CD4-positive, alpha-beta memory T cell (primary cell): Measurements from ENCODE around the gene POFUT1. TPM values are rescaled to one million over a fixed set of nuclear protein-coding genes. Genes with fewer than 3 reads are reported as not detected.
A peak's percentile ranks its signal among the peaks of the same experiment; 100 is the strongest.

Source experiments
- CTCF ChIA-PET: fragments of 350-600 bp; sonication (Branson Sonifier 250); formaldehyde crosslinking; loops from one replicate; lab custom pipeline; 2021; ENCODE audit warnings: inconsistent platforms; ENCODE audit not compliant: partially characterized antibody; lab: Charles Lee
- POLR2A ChIA-PET: fragments of 350-600 bp; sonication (Branson Sonifier 250); formaldehyde crosslinking; loops from one replicate; lab custom pipeline; 2021; ENCODE audit not compliant: partially characterized antibody; lab: Charles Lee
- DNase-seq, 5 donors: peaks; one replicate each; pipeline versions ENCODE4 v3.0.0 to v3.0.0-alpha.2; 2020 to 2022; ENCODE audit warnings: mixed read lengths in 1 of 5
- H3K27ac ChIP-seq: one replicate; pipeline ENCODE4 v1.7.0; 2013; ENCODE audit warnings: low read depth, low read length
- H3K27me3 ChIP-seq: 2 replicates; pipeline ENCODE4 v1.7.0; 2013; ENCODE audit warnings: mild to moderate bottlenecking, low read length, moderate library complexity; ENCODE audit not compliant: insufficient read depth
- H3K36me3 ChIP-seq: 2 replicates; pipeline ENCODE4 v1.7.0; 2013; ENCODE audit warnings: mild to moderate bottlenecking, low read length, moderate library complexity; ENCODE audit not compliant: insufficient read depth
- H3K4me1 ChIP-seq: 2 replicates; pipeline ENCODE4 v1.7.0; 2013; ENCODE audit warnings: mild to moderate bottlenecking, low read length, moderate library complexity; ENCODE audit not compliant: insufficient read depth
- H3K4me3 ChIP-seq, 2 donors: one replicate each; pipeline ENCODE4 v1.7.0; 2013; ENCODE audit warnings: low read length in 2 of 2, mild to moderate bottlenecking in 1 of 2
- H3K9me3 ChIP-seq, 2 donors: one replicate each; pipeline ENCODE4 v1.7.0; 2013; ENCODE audit warnings: low read length in 2 of 2, control low read depth in 1 of 2; ENCODE audit not compliant: control insufficient read depth in 1 of 2
- H3K27ac Mint-ChIP-seq, 7 donors: one replicate each; pipeline ENCODE4 v1.8.0; 2020 to 2021; ENCODE audit warnings: mixed read lengths in 7 of 7, mild to moderate bottlenecking in 6 of 7, inconsistent platforms in 3 of 7, moderate library complexity in 3 of 7
- H3K27me3 Mint-ChIP-seq, 2 donors: one replicate each; pipeline ENCODE4 v1.8.0; 2020 to 2021; ENCODE audit warnings: mixed read lengths in 2 of 2
- H3K36me3 Mint-ChIP-seq, 2 donors: one replicate each; pipeline ENCODE4 v1.8.0; 2020 to 2021; ENCODE audit warnings: mixed read lengths in 2 of 2, inconsistent platforms in 1 of 2, mild to moderate bottlenecking in 1 of 2
- H3K4me1 Mint-ChIP-seq, 4 donors: one replicate each; pipeline ENCODE4 v1.8.0; 2020 to 2021; ENCODE audit warnings: mixed read lengths in 4 of 4, mild to moderate bottlenecking in 1 of 4
- H3K4me3 Mint-ChIP-seq, 8 donors: one replicate each; pipeline ENCODE4 v1.8.0; 2020 to 2021; ENCODE audit warnings: mixed read lengths in 8 of 8, mild to moderate bottlenecking in 7 of 8, moderate library complexity in 6 of 8, inconsistent platforms in 3 of 8
- H3K9me3 Mint-ChIP-seq, 8 donors: one replicate each; pipeline ENCODE4 v1.8.0; 2020 to 2021; ENCODE audit warnings: mixed read lengths in 8 of 8, mild to moderate bottlenecking in 5 of 8, inconsistent platforms in 3 of 8, moderate library complexity in 1 of 8
- intact Hi-C: fragments of 100-400 bp; cut with micrococcal nuclease; formaldehyde crosslinking; loops from one replicate; pipeline ENCODE4 v1.15.1; 2023
- polyA plus RNA-seq, 2 donors: library from polyadenylated mRNA; unstranded; fragments of 300-500 nt; fragmentation: Illumina TruSeq; gene quantifications; one replicate each; pipeline ENCODE4 v1.2.3, GENCODE V29; 2021
- total RNA-seq, 2 experiments: library from RNA; stranded (reverse); gene quantifications; one replicate each; pipeline ENCODE4 v1.2.3, GENCODE V29; 2021

POFUT1 gene
- total and polyA plus RNA-seq, 4 experiments from 2014 or later = 13.0 to 20.8 (median 18.7) TPM

DNA sequence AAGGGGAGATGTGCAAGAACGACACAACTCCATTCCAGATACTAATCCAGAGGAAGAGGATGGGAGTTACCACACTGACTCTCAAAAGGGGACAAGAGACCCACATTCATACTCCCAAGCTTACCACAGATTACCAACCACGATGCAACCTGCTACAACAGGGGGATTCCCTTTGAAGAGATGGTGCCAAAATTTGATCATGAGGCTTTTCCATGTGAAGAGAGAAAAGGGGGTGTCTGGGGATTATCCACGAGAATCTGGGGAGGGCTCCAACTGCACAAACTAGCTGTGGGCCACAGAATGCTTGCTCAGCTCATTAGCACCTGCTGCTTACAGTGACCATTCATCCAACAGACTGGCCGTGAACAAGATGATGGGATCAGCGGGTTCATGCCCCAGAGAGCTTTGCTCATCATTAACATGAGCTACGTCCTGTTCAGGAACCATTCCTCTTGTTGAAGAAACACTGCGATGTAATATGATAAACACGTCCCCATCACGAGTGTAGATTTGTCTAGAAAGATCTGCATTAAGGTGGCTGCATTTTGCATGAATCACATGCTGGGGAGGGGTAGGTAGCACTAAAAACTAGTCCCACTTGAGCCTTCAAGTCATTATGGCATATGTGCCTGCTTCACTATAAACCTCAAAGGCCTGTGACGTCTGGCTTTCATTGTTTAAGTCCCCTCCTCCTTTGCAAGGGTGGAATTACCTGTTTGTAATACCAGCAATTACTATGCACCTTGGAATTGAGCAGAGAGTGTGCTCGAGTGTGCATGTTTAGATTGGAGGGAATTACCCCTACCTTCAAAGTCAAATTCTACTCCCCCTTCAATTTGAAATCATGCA is 4.1 kb upstream of the POFUT1 start:
- intact Hi-C loops = no loop called here
- H3K4me1 ChIP-seq = peaks cover 65% of the 10 kb centered on the region
- CTCF ChIA-PET = interaction anchor here (0.6 kb wide), 1 partner anchor 471 kb away, joined by 3 read pairs; no protein-coding TSS in a partner anchor

DNA sequence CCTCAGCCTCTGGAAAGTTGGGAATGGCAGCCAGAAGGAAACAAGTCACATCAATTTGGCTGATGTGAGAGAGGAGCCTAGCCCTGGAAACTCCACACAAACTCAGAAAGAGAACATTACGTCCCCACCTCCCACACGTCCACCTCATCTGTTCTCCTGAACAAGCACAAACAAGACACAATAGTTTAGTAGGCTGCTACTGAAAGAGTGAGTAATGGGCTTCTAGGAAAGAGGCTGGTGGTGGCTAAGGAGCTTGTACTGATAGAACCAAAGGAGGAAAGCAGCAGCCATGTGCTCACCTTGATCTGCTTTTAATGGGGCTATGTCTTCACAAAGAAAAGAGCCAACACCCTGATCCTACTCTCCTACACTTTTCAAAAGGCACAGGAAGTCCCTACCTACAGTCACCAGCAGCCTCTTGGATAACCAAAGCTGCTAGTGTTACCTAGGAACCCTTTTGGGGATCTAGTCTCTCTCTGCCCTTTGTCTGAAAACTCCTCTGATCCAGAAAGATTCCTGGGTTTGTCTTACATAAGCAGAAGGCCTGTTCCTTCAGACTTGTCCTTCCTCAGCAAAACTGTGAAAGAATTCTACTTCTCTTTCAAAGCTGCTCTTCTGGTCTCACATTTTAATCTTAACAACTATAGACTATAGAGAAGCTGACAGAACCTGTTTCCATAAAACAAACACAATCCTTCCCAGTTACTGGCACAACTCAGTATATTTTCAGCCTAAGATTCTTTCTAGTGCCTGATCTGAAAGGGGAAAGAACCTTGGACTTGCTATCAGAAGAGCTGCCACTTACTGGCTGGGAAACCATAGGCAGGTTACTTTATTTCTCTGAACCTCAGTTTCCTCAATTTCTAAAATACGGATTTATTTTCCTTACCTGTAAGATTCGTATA is 3.2 kb upstream of the POFUT1 start:
- H3K36me3 Mint-ChIP-seq = peaks cover 8 to 46% of the 10 kb centered on the region in 2 donors
- Histone ChIP-seq H3K4me1 (peaks cover 65% of the 10 kb centered on the region), H3K9me3 (no peaks in the 10 kb centered on the region), H3K27ac (no peak overlapping the region), H3K27me3 (no peaks in the 10 kb centered on the region), H3K36me3 (peaks cover 15% of the 10 kb centered on the region), H3K4me3 (no peak overlapping the region)
- H3K27me3 Mint-ChIP-seq = no peaks in the 10 kb centered on the region
- ChIA-PET POLR2A (interaction anchor here (1.1 to 1.6 kb wide), 2 partner anchors 13 to 95 kb away, joined by 3 to 4 read pairs; partner anchors contain the start of gene TM9SF4), CTCF (no interaction called here)
- no peak for DNase-seq
- no peaks in the 10 kb centered on the region for H3K9me3 Mint-ChIP-seq
- intact Hi-C loops = loop anchor here (5.0 kb wide), 2 partner anchors 43 to 283 kb away; no protein-coding TSS in a partner anchor
- peak overlapping the region; percentile 40 to 99 (median 87) for H3K27ac Mint-ChIP-seq
- peaks cover 55 to 70% (median 63%) of the 10 kb centered on the region in 4 donors for H3K4me1 Mint-ChIP-seq
- peak overlapping the region in 5 of 8 donors; percentile 4 to 94 (median 73) for H3K4me3 Mint-ChIP-seq

More for the DNA sequence above, 4.1 kb upstream of the POFUT1 start:
- H3K27me3 Mint-ChIP-seq = no peaks in the 10 kb centered on the region
- H3K4me3 Mint-ChIP-seq = peak overlapping the region in 5 of 8 donors; percentile 10 to 68 (median 53)
- peaks cover 11 to 52% of the 10 kb centered on the region in 2 donors for H3K36me3 Mint-ChIP-seq
- H3K4me1 Mint-ChIP-seq = peaks cover 47 to 68% (median 58%) of the 10 kb centered on the region in 4 donors
- Histone ChIP-seq H3K9me3 (no peaks in the 10 kb centered on the region), H3K27ac (no peak overlapping the region), H3K27me3 (no peaks in the 10 kb centered on the region), H3K36me3 (peaks cover 23% of the 10 kb centered on the region), H3K4me3 (no peak overlapping the region)
- DNase-seq = peak in 1 of 5 donors; percentile 51
- POLR2A ChIA-PET = no interaction called here
- peak overlapping the region in 6 of 7 donors; percentile 31 to 97 (median 81) for H3K27ac Mint-ChIP-seq
- no peaks in the 10 kb centered on the region for H3K9me3 Mint-ChIP-seq

DNA sequence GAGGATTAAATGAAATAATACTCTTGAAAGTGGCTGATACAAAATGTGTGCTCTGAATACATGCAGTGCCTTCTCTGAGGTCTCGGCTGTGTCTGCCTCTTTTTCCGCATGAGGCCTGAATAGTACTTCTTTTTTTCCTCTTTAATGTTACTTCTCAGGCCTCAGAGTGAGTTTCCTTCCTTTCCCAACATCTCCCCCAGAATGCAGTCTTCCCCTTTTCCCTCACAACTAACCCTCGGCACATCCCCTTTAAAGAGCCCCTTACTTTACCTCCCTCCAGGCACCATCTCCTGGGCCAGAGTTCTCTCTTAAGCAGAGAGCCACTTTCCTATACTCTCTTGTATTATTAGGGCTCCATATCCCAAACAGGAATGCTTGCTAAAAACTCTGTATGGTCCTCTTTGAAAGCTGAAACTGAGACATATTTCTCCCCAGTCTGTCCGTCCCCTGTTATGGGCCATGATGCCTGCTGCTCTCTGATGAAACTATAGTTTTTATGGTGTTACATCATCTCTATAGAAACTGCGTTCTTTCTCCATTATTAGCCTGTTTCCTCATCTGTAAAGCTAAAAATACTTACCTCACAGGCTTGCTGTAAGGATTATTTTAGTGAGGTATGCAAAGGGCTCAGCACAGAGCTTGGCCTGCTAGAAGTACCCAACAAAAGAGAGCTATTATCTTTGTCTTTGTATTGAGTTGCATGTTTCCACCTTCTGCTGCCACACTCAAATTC is 2.4 kb upstream of the POFUT1 start:
- ChIA-PET POLR2A (interaction anchor here (0.7 to 1.6 kb wide), 4 partner anchors 14 to 305 kb away, joined by 3 to 8 read pairs (median 4); partner anchors contain the start of gene TM9SF4), CTCF (no interaction called here)
- DNase-seq = no peak
- Mint-ChIP-seq H3K27ac (peak overlapping the region; percentile 50 to 99 (median 97)), H3K27me3 (no peaks in the 10 kb centered on the region), H3K4me3 (peak overlapping the region; percentile 90 to 97 (median 95)), H3K4me1 (peaks cover 59 to 78% (median 69%) of the 10 kb centered on the region in 4 donors), H3K36me3 (peaks cover 8 to 44% of the 10 kb centered on the region in 2 donors), H3K9me3 (no peaks in the 10 kb centered on the region)
- Histone ChIP-seq H3K27ac (peak overlapping the region; percentile 14), H3K4me1 (peaks cover 71% of the 10 kb centered on the region), H3K9me3 (no peaks in the 10 kb centered on the region), H3K36me3 (peaks cover 20% of the 10 kb centered on the region), H3K4me3 (no peak overlapping the region), H3K27me3 (no peaks in the 10 kb centered on the region)
- intact Hi-C loops = loop anchor here (5.0 kb wide), 2 partner anchors 42 to 282 kb away; no protein-coding TSS in a partner anchor

DNA sequence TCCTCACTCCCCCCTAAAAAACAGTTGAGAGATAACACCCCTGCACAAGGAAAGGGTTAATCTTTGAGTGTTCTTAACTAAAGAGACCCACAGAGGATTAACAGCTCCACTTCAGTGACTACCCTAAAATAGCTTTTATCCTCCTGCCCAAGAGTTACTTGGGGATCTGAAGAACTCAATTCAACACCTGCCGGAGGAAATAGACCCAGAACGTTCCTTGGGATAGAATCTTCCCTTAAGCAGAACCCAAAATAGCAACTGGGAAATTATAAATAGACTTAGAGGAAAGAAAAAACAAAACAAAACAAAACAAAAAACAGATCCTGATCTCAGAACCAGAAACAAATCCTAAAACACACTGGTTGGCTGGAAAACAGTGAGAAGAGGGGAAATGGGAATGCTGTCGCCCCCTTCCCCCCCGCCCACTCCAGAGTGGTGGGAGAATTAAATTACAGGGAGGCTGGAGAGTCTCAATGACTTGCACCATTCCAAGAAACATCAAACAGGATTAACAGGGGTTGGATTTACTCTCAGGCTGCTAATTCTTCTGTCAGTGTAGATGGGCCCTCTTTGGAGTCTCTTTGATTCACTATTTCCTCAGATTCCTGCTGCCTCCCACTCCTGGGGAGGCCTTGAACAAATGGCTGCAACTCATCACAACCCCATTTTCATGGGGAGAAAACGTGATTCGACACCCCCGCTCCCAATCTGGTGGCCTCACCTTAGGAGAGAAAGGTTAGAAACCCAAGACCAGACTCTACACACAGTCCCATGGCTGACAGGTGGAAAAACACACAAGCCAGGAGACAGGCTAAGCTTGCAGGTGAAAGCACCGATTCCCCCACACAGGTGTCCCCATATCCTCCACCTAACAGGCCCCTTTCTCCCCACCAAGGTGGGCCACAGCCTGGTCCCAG is 1.6 kb upstream of the POFUT1 start:
- H3K36me3 Mint-ChIP-seq = peaks cover 10 to 46% of the 10 kb centered on the region in 2 donors
- no peaks in the 10 kb centered on the region for H3K27me3 ChIP-seq
- peak overlapping the region; percentile 37 to 62 for H3K4me3 ChIP-seq
- no peaks in the 10 kb centered on the region for H3K9me3 Mint-ChIP-seq
- no peaks in the 10 kb centered on the region for H3K9me3 ChIP-seq
- intact Hi-C loops = loop anchor here (2.0 to 5.0 kb wide), 5 partner anchors 15 to 281 kb away; partner anchors contain the start of genes KIF3B and TM9SF4
- H3K27ac ChIP-seq = peak overlapping the region; percentile 87
- H3K4me1 Mint-ChIP-seq = peaks cover 62 to 86% (median 75%) of the 10 kb centered on the region in 4 donors
- peaks cover 20% of the 10 kb centered on the region for H3K36me3 ChIP-seq
- peak overlapping the region; percentile 90 to 97 (median 95) for H3K4me3 Mint-ChIP-seq
- peak overlapping the region; percentile 90 to 99 (median 97) for H3K27ac Mint-ChIP-seq
- ChIA-PET POLR2A (interaction anchor here (0.7 to 1.6 kb wide), 5 partner anchors 15 to 304 kb away, joined by 3 to 8 read pairs (median 3); partner anchors contain the start of gene TM9SF4), CTCF (no interaction called here)
- DNase-seq = no peak
- peaks cover 75% of the 10 kb centered on the region for H3K4me1 ChIP-seq
- H3K27me3 Mint-ChIP-seq = no peaks in the 10 kb centered on the region

DNA sequence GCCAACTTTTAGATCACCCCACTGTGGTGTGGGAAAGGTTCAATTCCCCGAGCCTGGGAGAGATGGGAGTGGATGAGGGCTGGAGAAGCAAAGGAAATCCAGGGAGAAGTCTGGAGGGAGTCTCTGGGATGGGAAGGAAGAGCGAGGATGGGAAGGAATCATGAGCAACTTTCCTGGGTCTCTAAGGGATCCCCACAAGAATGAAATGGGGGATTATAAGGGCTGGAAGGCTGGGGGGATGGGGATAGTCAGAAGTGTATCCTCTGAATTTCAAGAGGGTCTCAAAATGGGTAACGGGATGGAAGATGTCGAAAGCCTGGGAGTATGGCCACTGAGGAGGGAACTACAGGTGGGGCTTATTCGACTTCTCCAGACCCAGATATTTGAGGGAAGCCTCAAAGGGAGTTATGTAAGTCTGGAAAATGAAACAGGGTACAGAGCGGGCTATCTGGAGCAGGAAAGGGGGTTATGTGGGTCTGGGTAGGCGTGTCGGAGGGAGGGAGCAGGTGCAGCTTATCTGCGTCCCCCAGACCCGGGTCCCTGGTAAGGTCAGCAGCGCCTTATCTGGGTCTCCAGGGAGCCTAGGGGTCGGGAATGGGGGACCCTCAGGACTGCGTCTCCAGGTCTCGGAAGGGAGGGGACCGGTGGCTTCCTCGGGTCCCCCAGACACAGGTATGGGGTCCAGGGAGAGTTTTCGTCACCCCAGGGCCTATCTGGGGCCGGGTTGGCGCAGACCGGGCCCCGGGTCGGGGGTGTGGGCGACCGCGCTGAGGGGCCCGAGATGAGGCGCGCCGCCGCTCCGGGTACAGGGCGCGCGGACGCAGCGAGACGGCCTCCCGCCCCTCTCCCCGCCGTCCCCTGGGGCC is 687 bp upstream of the POFUT1 start:
- POLR2A ChIA-PET = interaction anchor here (1.0 to 1.1 kb wide), 2 partner anchors 16 to 25 kb away, joined by 3 to 5 read pairs; no protein-coding TSS in a partner anchor
- CTCF ChIA-PET = interaction anchor here (0.6 kb wide), 1 partner anchor 519 kb away, joined by 3 read pairs; no protein-coding TSS in a partner anchor
- Histone ChIP-seq H3K27ac (peak overlapping the region; percentile 87), H3K36me3 (peaks cover 23% of the 10 kb centered on the region), H3K4me3 (peak overlapping the region; percentile 37 to 62), H3K9me3 (no peaks in the 10 kb centered on the region), H3K4me1 (peaks cover 75% of the 10 kb centered on the region), H3K27me3 (no peaks in the 10 kb centered on the region)
- intact Hi-C loops = loop anchor here (2.0 to 5.0 kb wide), 5 partner anchors 16 to 280 kb away; partner anchors contain the start of genes KIF3B and TM9SF4
- peaks cover 14 to 44% of the 10 kb centered on the region in 2 donors for H3K36me3 Mint-ChIP-seq
- H3K9me3 Mint-ChIP-seq = no peaks in the 10 kb centered on the region
- DNase-seq = peak in 2 of 5 donors; percentile 6 to 13
- H3K27me3 Mint-ChIP-seq = no peaks in the 10 kb centered on the region
- peak overlapping the region; percentile 90 to 99 (median 97) for H3K27ac Mint-ChIP-seq
- H3K4me3 Mint-ChIP-seq = peak overlapping the region; percentile 90 to 97 (median 95)
- peaks cover 67 to 84% (median 78%) of the 10 kb centered on the region in 4 donors for H3K4me1 Mint-ChIP-seq
